HG02885 (cell line): ENCODE measurements around the gene FLYWCH1.
"Not testable (repeated sequence)": the region's sequence is repeated elsewhere in the genome, so short reads cannot be mapped to it uniquely, and the experiment has no call there.

Experiments used
- ATAC-seq: cut with Tn5 transposase; IDR thresholded peaks from one replicate; pipeline ENCODE4 v1.9.1; 2021; ENCODE audit warnings: mild to moderate bottlenecking; ENCODE audit not compliant: unreplicated experiment, poor library complexity

Gene FLYWCH1

GRCh38 chr16:2898831-2899563 is 12.7 kb upstream of the FLYWCH1 start:
- no peak for ATAC-seq

- ATAC-seq: no peak
Measured at GRCh38 chr16:2899564-2900072, 12.1 kb upstream of the FLYWCH1 start.

GRCh38 chr16:2900526-2901075 is 11.1 kb upstream of the FLYWCH1 start:
- no peak for ATAC-seq

- ATAC-seq: no peak
Measured at GRCh38 chr16:2902337-2903130, 9.2 kb upstream of the FLYWCH1 start.

GRCh38 chr16:2904100-2904921 is 7.4 kb upstream of the FLYWCH1 start:
- ATAC-seq: peak; percentile 52

- peak; percentile 8 for ATAC-seq
Measured at GRCh38 chr16:2904922-2905240, 6.8 kb upstream of the FLYWCH1 start.

- peak; percentile 75 for ATAC-seq
Measured at GRCh38 chr16:2905241-2905987, 6.3 kb upstream of the FLYWCH1 start.

- ATAC-seq: no peak
Measured at GRCh38 chr16:2905988-2906387, 5.7 kb upstream of the FLYWCH1 start.

GRCh38 chr16:2907084-2907753 is 4.5 kb upstream of the FLYWCH1 start:
- not testable (repeated sequence) for ATAC-seq

GRCh38 chr16:2910441-2910969 is 1.2 kb upstream of the FLYWCH1 start:
- no peak for ATAC-seq

GRCh38 chr16:2912330-2913199 is 834 bp downstream of the FLYWCH1 start:
- peak; percentile 28 for ATAC-seq

GRCh38 chr16:2913603-2914002 is 1.9 kb downstream of the FLYWCH1 start:
- ATAC-seq: no peak

- no peak for ATAC-seq
Measured at GRCh38 chr16:2914233-2914632, 2.5 kb downstream of the FLYWCH1 start.

- no peak for ATAC-seq
Measured at GRCh38 chr16:2915196-2915929, 3.6 kb downstream of the FLYWCH1 start.

GRCh38 chr16:2919511-2920255 is 8.0 kb downstream of the FLYWCH1 start:
- no peak for ATAC-seq

- ATAC-seq: no peak
Measured at GRCh38 chr16:2923481-2923880, 11.8 kb downstream of the FLYWCH1 start.
